Prostate gland (tissue), 2 donors: ENCODE data around the gene ANKK1.

ENCODE experiments used
- CTCF ChIP-seq, 4 experiments: fragments of 200-600 bp in 2 of 4; fragments of 450-650 bp in 2 of 4; sonication (generic) in 2 of 4; IDR thresholded peaks; 1 replicate in 3 of 4; 2 replicates in 1 of 4; pipeline ENCODE4 v1.5.1; 2016 to 2019; ENCODE audit warnings: antibody characterized with exemption in 4 of 4, mild to moderate bottlenecking in 2 of 4, moderate library complexity in 2 of 4
- POLR2A ChIP-seq: fragments of 450-650 bp; IDR thresholded peaks from one replicate; pipeline ENCODE4 v1.6.1; 2016; ENCODE audit warnings: antibody characterized with exemption, mild to moderate bottlenecking

- TF ChIP-seq CTCF (IDR thresholded peaks at IDR 0.05) (no peak), POLR2A (no peak)
Observed at GRCh38 chr11:113378692-113379091, 8.9 kb upstream of the ANKK1 start.
